Neural cell (in vitro differentiated cells): Measurements from ENCODE around the gene AFF3. TPM values are rescaled to one million over a fixed set of nuclear protein-coding genes. Genes with fewer than 3 reads are reported as not detected.

Experiments
- H2AFZ ChIP-seq: fragments of 200-600, 300-800 bp; sonication (generic), shearing (Covaris generic); 2 replicates; pipeline ENCODE4 v1.6.0; 2014; ENCODE audit warnings: low read depth, mild to moderate bottlenecking, antibody characterized with exemption, low read length, moderate library complexity
- H3F3A ChIP-seq: fragments of 200-600 bp; shearing (Covaris generic); 2 replicates; pipeline ENCODE4 v1.6.1; 2016; ENCODE audit warnings: mild to moderate bottlenecking, moderate library complexity, mixed read lengths, antibody characterized with exemption, low read length; ENCODE audit not compliant: insufficient read depth, poor library complexity, severe bottlenecking
- H3K27ac ChIP-seq: fragments of 200-600, 300-800 bp; sonication (generic), shearing (Covaris generic); 2 replicates; pipeline ENCODE4 v1.5.1; 2014; ENCODE audit warnings: mild to moderate bottlenecking, low read length, moderate library complexity
- H3K27me3 ChIP-seq: fragments of 300-800, 200-600 bp; sonication (generic), shearing (Covaris generic); 2 replicates; pipeline ENCODE4 v1.6.0; 2014; ENCODE audit warnings: mild to moderate bottlenecking, low read depth, low read length, moderate library complexity; ENCODE audit not compliant: insufficient read depth
- H3K36me3 ChIP-seq: fragments of 300-800, 200-600 bp; sonication (generic), shearing (Covaris generic); 2 replicates; pipeline ENCODE4 v1.5.1; 2014; ENCODE audit warnings: mild to moderate bottlenecking, antibody characterized with exemption, low read length, moderate library complexity; ENCODE audit not compliant: insufficient read depth
- H3K4me2 ChIP-seq: fragments of 300-800, 200-600 bp; sonication (generic), shearing (Covaris generic); 2 replicates; pipeline ENCODE4 v1.6.0; 2014; ENCODE audit warnings: mild to moderate bottlenecking, low read length
- H3K4me3 ChIP-seq: fragments of 300-800, 200-600 bp; sonication (generic), shearing (Covaris generic); 2 replicates; pipeline ENCODE4 v1.5.1; 2014; ENCODE audit warnings: mild to moderate bottlenecking, low read length, moderate library complexity
- H3K79me2 ChIP-seq: fragments of 200-600 bp; shearing (Covaris generic); replicated peaks from 2 replicates; pipeline ENCODE4 v1.6.0; 2014; ENCODE audit warnings: mild to moderate bottlenecking, low read length, moderate library complexity; ENCODE audit not compliant: insufficient read depth
- H3K9ac ChIP-seq: fragments of 300-800, 200-600 bp; sonication (generic), shearing (Covaris generic); 2 replicates; pipeline ENCODE4 v1.6.1; 2016; ENCODE audit warnings: mild to moderate bottlenecking, low read length, mixed read lengths
- H3K9me2 ChIP-seq: fragments of 200-600 bp; shearing (Covaris generic); 2 replicates; pipeline ENCODE4 v1.6.1; 2016; ENCODE audit warnings: mild to moderate bottlenecking, low read length, mixed read lengths; ENCODE audit not compliant: insufficient read depth
- H3K9me3 ChIP-seq: fragments of 200-600, 300-800 bp; sonication (generic), shearing (Covaris generic); 2 replicates; pipeline ENCODE4 v1.6.1; 2016; ENCODE audit warnings: mild to moderate bottlenecking, mixed run types, low read length, moderate library complexity, mixed read lengths
- H4K20me1 ChIP-seq: fragments of 200-600 bp; shearing (Covaris generic); 2 replicates; pipeline ENCODE4 v1.6.1; 2016; ENCODE audit warnings: mild to moderate bottlenecking, mixed run types; ENCODE audit not compliant: insufficient read depth
- EP300 ChIP-seq: fragments of 450-650 bp; conservative IDR thresholded peaks from 2 replicates; pipeline ENCODE4 v1.6.1; 2014; ENCODE audit warnings: antibody characterized with exemption, mild to moderate bottlenecking, moderate library complexity; ENCODE audit not compliant: poor library complexity, severe bottlenecking
- EZH2 ChIP-seq: fragments of 200-600, 300-800 bp; shearing (Covaris generic), sonication (generic); IDR thresholded peaks from 2 replicates; pipeline ENCODE4 v1.6.1; 2014; ENCODE audit warnings: antibody characterized with exemption, low read length, borderline replicate concordance, mild to moderate bottlenecking; ENCODE audit not compliant: insufficient read depth, poor library complexity, severe bottlenecking
- MXI1 ChIP-seq: fragments of 450-650 bp; conservative IDR thresholded peaks from 2 replicates; pipeline ENCODE4 v1.6.1; 2014; ENCODE audit warnings: antibody characterized with exemption, mild to moderate bottlenecking; ENCODE audit not compliant: poor library complexity, severe bottlenecking
- POLR2AphosphoS5 ChIP-seq: IDR thresholded peaks from 2 replicates; pipeline ENCODE4 v1.6.1; 2012
- RAD21 ChIP-seq: fragments of 450-650 bp; conservative IDR thresholded peaks from 2 replicates; pipeline ENCODE4 v1.6.1; 2014; ENCODE audit warnings: antibody characterized with exemption, mild to moderate bottlenecking, moderate library complexity
- SMC3 ChIP-seq: fragments of 450-650 bp; conservative IDR thresholded peaks from 2 replicates; pipeline ENCODE4 v1.6.1; 2014; ENCODE audit warnings: antibody characterized with exemption, mild to moderate bottlenecking, moderate library complexity; ENCODE audit not compliant: poor library complexity
- TAF1 ChIP-seq: IDR thresholded peaks from 2 replicates; pipeline ENCODE4 v1.6.1; 2012; ENCODE audit warnings: low read depth
- polyA plus RNA-seq: library from polyadenylated mRNA; depleted of rRNA; stranded (reverse); fragments of >200 nt; gene quantifications from 2 replicates; pipeline ENCODE4 v1.2.3, GENCODE V29; 2014
- TF ChIP-seq, protein P1 (sequence below): fragments of 450-650 bp; IDR thresholded peaks from 2 replicates; pipeline ENCODE4 v1.5.1; 2014; ENCODE audit warnings: antibody characterized with exemption, mild to moderate bottlenecking, moderate library complexity; ENCODE audit not compliant: poor library complexity, severe bottlenecking
- TF ChIP-seq, protein P2 (sequence below): IDR thresholded peaks from 2 replicates; pipeline ENCODE4 v1.6.1; 2012; ENCODE audit warnings: borderline replicate concordance

Gene AFF3
- polyA plus RNA-seq, 1 donor from 2014 or later = 5.1 TPM

DNA sequence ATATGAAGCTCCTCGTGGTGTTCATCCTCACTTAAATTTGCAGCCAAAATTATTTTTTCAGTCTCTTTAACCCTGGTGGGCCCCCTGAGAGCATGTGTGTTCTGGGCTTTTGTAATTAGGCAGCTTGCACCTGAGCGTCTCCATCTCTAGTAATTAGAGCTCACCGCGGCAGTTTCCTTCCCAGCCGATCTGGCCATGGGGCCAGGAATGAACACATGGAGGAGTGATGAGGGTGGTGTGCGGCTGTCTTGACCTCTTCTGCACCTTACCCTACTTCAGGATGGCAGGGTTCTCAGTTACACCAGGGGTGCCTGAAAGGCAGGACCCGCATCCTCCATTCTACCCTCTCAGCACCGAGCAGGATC lies 98.5 kb downstream of the AFF3 start:
- no peak overlapping the region for H3K4me3 ChIP-seq
- H3K79me2 ChIP-seq = no peaks in the 10 kb centered on the region
- no peak overlapping the region for H3K27ac ChIP-seq
- TF ChIP-seq, protein P1, sequence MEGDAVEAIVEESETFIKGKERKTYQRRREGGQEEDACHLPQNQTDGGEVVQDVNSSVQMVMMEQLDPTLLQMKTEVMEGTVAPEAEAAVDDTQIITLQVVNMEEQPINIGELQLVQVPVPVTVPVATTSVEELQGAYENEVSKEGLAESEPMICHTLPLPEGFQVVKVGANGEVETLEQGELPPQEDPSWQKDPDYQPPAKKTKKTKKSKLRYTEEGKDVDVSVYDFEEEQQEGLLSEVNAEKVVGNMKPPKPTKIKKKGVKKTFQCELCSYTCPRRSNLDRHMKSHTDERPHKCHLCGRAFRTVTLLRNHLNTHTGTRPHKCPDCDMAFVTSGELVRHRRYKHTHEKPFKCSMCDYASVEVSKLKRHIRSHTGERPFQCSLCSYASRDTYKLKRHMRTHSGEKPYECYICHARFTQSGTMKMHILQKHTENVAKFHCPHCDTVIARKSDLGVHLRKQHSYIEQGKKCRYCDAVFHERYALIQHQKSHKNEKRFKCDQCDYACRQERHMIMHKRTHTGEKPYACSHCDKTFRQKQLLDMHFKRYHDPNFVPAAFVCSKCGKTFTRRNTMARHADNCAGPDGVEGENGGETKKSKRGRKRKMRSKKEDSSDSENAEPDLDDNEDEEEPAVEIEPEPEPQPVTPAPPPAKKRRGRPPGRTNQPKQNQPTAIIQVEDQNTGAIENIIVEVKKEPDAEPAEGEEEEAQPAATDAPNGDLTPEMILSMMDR = no peak
- TF ChIP-seq EZH2 (no peak), MXI1 (no peak)
- H3K9me2 ChIP-seq = no peaks in the 10 kb centered on the region
- no peaks in the 10 kb centered on the region for H3K27me3 ChIP-seq
- no peaks in the 10 kb centered on the region for H3F3A ChIP-seq
- no peak overlapping the region for H3K9ac ChIP-seq
- no peaks in the 10 kb centered on the region for H3K36me3 ChIP-seq
- no peak overlapping the region for H3K4me2 ChIP-seq
- H3K9me3 ChIP-seq = no peaks in the 10 kb centered on the region
- no peak overlapping the region for H2AFZ ChIP-seq
- H4K20me1 ChIP-seq = no peaks in the 10 kb centered on the region

DNA sequence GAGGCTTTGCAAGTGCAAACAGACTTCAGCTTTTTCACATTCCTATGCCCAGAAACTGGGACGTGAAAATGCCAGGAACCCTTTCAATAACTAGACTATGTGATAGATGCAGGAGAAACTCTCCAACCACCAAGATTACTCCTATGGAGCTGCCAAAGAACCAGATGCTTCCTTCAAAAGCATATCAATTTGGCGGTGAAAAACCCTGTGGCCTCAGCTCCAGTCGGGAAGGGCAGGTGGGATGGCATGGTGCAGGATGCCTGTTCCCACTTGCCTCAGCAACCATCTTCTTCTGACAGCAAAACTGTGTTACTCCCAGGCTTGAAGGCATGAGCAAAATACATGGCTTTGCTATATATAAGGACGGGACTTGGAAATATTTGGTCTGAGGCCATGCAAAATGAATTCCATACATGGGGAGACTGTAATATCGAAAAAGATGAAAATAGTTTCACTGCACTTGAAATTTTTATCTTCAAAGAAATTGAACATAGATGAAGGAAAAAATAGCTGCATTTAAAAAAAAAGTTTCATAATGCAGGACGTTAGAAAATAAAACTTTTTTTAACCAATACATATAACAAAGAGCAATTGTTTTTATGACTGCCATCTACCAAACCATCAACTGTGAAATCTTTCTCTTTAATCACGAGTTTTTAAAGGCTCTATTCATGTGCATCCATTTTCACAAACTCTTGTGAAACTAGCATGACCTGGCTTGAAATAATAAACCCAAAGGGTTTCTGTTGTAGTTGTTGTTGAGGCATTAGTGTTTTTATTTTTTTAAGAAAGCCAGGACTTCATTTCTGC lies 99.1 kb downstream of the AFF3 start:
- H3K36me3 ChIP-seq = no peaks in the 10 kb centered on the region
- no peak overlapping the region for H3K4me3 ChIP-seq
- H2AFZ ChIP-seq = no peak overlapping the region
- no peaks in the 10 kb centered on the region for H3K9me2 ChIP-seq
- no peak overlapping the region for H3K27ac ChIP-seq
- H3K4me2 ChIP-seq = no peak overlapping the region
- TF ChIP-seq EP300 (no peak), TAF1 (no peak), RAD21 (no peak), POLR2AphosphoS5 (no peak), MXI1 (no peak), EZH2 (no peak), SMC3 (no peak)
- TF ChIP-seq, protein P2, sequence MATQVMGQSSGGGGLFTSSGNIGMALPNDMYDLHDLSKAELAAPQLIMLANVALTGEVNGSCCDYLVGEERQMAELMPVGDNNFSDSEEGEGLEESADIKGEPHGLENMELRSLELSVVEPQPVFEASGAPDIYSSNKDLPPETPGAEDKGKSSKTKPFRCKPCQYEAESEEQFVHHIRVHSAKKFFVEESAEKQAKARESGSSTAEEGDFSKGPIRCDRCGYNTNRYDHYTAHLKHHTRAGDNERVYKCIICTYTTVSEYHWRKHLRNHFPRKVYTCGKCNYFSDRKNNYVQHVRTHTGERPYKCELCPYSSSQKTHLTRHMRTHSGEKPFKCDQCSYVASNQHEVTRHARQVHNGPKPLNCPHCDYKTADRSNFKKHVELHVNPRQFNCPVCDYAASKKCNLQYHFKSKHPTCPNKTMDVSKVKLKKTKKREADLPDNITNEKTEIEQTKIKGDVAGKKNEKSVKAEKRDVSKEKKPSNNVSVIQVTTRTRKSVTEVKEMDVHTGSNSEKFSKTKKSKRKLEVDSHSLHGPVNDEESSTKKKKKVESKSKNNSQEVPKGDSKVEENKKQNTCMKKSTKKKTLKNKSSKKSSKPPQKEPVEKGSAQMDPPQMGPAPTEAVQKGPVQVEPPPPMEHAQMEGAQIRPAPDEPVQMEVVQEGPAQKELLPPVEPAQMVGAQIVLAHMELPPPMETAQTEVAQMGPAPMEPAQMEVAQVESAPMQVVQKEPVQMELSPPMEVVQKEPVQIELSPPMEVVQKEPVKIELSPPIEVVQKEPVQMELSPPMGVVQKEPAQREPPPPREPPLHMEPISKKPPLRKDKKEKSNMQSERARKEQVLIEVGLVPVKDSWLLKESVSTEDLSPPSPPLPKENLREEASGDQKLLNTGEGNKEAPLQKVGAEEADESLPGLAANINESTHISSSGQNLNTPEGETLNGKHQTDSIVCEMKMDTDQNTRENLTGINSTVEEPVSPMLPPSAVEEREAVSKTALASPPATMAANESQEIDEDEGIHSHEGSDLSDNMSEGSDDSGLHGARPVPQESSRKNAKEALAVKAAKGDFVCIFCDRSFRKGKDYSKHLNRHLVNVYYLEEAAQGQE = no peak
- TF ChIP-seq, protein P1 = no peak
- H4K20me1 ChIP-seq = no peaks in the 10 kb centered on the region
- no peak overlapping the region for H3K9ac ChIP-seq
- H3K9me3 ChIP-seq = no peaks in the 10 kb centered on the region
- no peaks in the 10 kb centered on the region for H3K27me3 ChIP-seq
- no peaks in the 10 kb centered on the region for H3K79me2 ChIP-seq
- H3F3A ChIP-seq = no peaks in the 10 kb centered on the region
